HG03520 (cell line): ENCODE measurements around the gene NAT10.
"Not testable (repeated sequence)": the region's sequence is repeated elsewhere in the genome, so short reads cannot be mapped to it uniquely, and the experiment has no call there.

Source experiments
- ATAC-seq: cut with Tn5 transposase; IDR thresholded peaks from one replicate; pipeline ENCODE4 v1.9.1; 2021; ENCODE audit warnings: mild to moderate bottlenecking, moderate library complexity; ENCODE audit not compliant: unreplicated experiment

Gene NAT10

GRCh38 chr11:34105079-34105956, at the start of gene NAT10:
Gene NAT10 (plus strand): TSS chr11:34105629. CDS start chr11:34108226, 2,597 bp downstream.
- peak; percentile 92 for ATAC-seq

- no peak for ATAC-seq
These were observed 48.8 kb upstream of the NAT10 start for GRCh38 chr11:34056672-34057071.

- no peak for ATAC-seq
These were observed 42.2 kb upstream of the NAT10 start for GRCh38 chr11:34063061-34063795.

- no peak for ATAC-seq
These were observed 41.1 kb upstream of the NAT10 start for GRCh38 chr11:34064291-34064690.

- ATAC-seq: no peak
These were observed 39.8 kb upstream of the NAT10 start for GRCh38 chr11:34065505-34066203.

GRCh38 chr11:34066766-34067165, 38.7 kb upstream of the NAT10 start:
- not testable (repeated sequence) for ATAC-seq

- peak; percentile 43 for ATAC-seq
These were observed 37.9 kb upstream of the NAT10 start for GRCh38 chr11:34067383-34068065.

- ATAC-seq: no peak
These were observed 37.3 kb upstream of the NAT10 start for GRCh38 chr11:34068111-34068510.

- not testable (repeated sequence) for ATAC-seq
These were observed 34.1 kb upstream of the NAT10 start for GRCh38 chr11:34071306-34071705.

- ATAC-seq: no peak
These were observed 33.4 kb upstream of the NAT10 start for GRCh38 chr11:34072041-34072440.

- ATAC-seq: no peak
These were observed 32.6 kb upstream of the NAT10 start for GRCh38 chr11:34072832-34073231.

- no peak for ATAC-seq
These were observed 31.0 kb upstream of the NAT10 start for GRCh38 chr11:34074391-34074790.

GRCh38 chr11:34075178-34075820, 30.1 kb upstream of the NAT10 start:
- no peak for ATAC-seq

- ATAC-seq: no peak
These were observed 24.8 kb upstream of the NAT10 start for GRCh38 chr11:34080609-34081008.

GRCh38 chr11:34084637-34085036, 20.8 kb upstream of the NAT10 start:
- ATAC-seq: no peak

- no peak for ATAC-seq
These were observed 18.7 kb upstream of the NAT10 start for GRCh38 chr11:34086554-34087283.

- no peak for ATAC-seq
These were observed 13.6 kb upstream of the NAT10 start for GRCh38 chr11:34091825-34092224.

GRCh38 chr11:34094900-34095299, 10.5 kb upstream of the NAT10 start:
- not testable (repeated sequence) for ATAC-seq

GRCh38 chr11:34098813-34099212, 6.6 kb upstream of the NAT10 start:
- ATAC-seq: no peak

- ATAC-seq: no peak
These were observed 750 bp upstream of the NAT10 start for GRCh38 chr11:34104680-34105078.
